Colonic mucosa (tissue), 4 donors: ENCODE results near the gene TMEM271. TPM values are rescaled to one million over a fixed set of nuclear protein-coding genes. Genes with fewer than 3 reads are reported as not detected.

Source experiments
- DNase-seq: peaks from one replicate; pipeline ENCODE4 v3.0.0-alpha.2; 2020
- H3K27ac ChIP-seq: fragments of 200-600 bp; one replicate; pipeline ENCODE4 v1.8.0; 2021
- H3K27me3 ChIP-seq: fragments of 200-600 bp; one replicate; pipeline ENCODE4 v1.8.0; 2021
- H3K36me3 ChIP-seq: fragments of 200-600 bp; one replicate; pipeline ENCODE4 v1.8.0; 2021
- H3K4me1 ChIP-seq: fragments of 200-600 bp; one replicate; pipeline ENCODE4 v1.8.0; 2021; ENCODE audit warnings: mild to moderate bottlenecking
- H3K4me3 ChIP-seq: fragments of 200-600 bp; one replicate; pipeline ENCODE4 v1.8.0; 2021
- H3K9ac ChIP-seq, 2 donors: one replicate each; pipeline ENCODE4 v1.7.0; 2013; ENCODE audit warnings: control low read depth in 2 of 2, low read depth in 2 of 2, low read length in 2 of 2
- H3K9me3 ChIP-seq: fragments of 200-600 bp; one replicate; pipeline ENCODE4 v1.8.0; 2021
- intact Hi-C: fragments of 100-400 bp; cut with DNase I; formaldehyde crosslinking; loops from one replicate; pipeline ENCODE4 v1.14.1; 2022
- total RNA-seq, 2 donors: library from RNA; stranded (reverse); fragmentation: NEBNext Ultra II Directional in 1 of 2; extraction: Animal tissue kit (Norgen Biotek cat#: 25700) in 1 of 2; gene quantifications; one replicate each; pipeline ENCODE4 v1.2.1, GENCODE V29; 2021
- TF ChIP-seq, protein P1 (sequence below): fragments of 200-600 bp; IDR thresholded peaks from one replicate; pipeline ENCODE4 v1.8.0; 2022; ENCODE audit warnings: antibody characterized with exemption, mild to moderate bottlenecking
- donor health status: healthy.
- donor health status: DM: no; HTN: no; CAD: no.
- donor health status: DM: no; HTN: no; CAD: no.

The TMEM271 gene
- total RNA-seq, 2 donors from 2014 or later = not detected

DNA sequence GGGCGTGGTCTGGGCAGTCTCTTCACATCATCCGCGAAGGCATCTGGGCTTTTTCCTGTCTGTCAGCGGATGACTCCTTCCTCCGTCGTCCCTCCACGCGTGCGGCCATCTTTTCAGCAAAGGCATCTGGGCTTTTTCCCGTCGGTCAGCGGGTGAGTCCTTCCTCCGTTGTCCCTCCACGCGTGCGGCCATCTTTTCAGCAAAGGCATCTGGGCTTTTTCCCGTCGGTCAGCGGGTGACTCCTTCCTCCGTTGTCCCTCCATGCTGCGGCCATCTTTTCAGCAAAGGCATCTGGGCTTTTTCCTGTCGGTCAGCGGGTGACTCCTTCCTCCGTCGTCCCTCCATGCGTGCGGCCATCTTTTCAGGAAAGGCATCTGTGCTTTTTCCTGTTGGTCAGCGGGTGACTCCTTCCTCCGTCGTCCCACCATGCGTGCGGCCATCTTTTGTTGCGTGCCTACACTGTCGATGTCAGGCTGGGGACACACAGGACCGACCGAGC is 12.3 kb upstream of the TMEM271 start:
- Histone ChIP-seq H3K4me3 (no peak overlapping the region), H3K9ac (no peak overlapping the region), H3K9me3 (no peaks in the 10 kb centered on the region), H3K27me3 (no peaks in the 10 kb centered on the region), H3K27ac (no peak overlapping the region), H3K4me1 (no peaks in the 10 kb centered on the region), H3K36me3 (no peaks in the 10 kb centered on the region)
- intact Hi-C loops = no loop called here
- TF ChIP-seq, protein P1, sequence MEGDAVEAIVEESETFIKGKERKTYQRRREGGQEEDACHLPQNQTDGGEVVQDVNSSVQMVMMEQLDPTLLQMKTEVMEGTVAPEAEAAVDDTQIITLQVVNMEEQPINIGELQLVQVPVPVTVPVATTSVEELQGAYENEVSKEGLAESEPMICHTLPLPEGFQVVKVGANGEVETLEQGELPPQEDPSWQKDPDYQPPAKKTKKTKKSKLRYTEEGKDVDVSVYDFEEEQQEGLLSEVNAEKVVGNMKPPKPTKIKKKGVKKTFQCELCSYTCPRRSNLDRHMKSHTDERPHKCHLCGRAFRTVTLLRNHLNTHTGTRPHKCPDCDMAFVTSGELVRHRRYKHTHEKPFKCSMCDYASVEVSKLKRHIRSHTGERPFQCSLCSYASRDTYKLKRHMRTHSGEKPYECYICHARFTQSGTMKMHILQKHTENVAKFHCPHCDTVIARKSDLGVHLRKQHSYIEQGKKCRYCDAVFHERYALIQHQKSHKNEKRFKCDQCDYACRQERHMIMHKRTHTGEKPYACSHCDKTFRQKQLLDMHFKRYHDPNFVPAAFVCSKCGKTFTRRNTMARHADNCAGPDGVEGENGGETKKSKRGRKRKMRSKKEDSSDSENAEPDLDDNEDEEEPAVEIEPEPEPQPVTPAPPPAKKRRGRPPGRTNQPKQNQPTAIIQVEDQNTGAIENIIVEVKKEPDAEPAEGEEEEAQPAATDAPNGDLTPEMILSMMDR = no peak
- no peak for DNase-seq

- H3K27ac ChIP-seq = no peak overlapping the region
- H3K4me3 ChIP-seq = no peak overlapping the region
- H3K9me3 ChIP-seq = no peaks in the 10 kb centered on the region
- H3K9ac ChIP-seq = no peak overlapping the region
- H3K36me3 ChIP-seq = no peaks in the 10 kb centered on the region
- H3K27me3 ChIP-seq = peaks cover 4% of the 10 kb centered on the region
- DNase-seq = no peak
- H3K4me1 ChIP-seq = no peaks in the 10 kb centered on the region
- intact Hi-C loops = no loop called here
- TF ChIP-seq, protein P1 = no peak
Observed at GRCh38 chr4:587671-588350, 11.7 kb upstream of the TMEM271 start.

DNA sequence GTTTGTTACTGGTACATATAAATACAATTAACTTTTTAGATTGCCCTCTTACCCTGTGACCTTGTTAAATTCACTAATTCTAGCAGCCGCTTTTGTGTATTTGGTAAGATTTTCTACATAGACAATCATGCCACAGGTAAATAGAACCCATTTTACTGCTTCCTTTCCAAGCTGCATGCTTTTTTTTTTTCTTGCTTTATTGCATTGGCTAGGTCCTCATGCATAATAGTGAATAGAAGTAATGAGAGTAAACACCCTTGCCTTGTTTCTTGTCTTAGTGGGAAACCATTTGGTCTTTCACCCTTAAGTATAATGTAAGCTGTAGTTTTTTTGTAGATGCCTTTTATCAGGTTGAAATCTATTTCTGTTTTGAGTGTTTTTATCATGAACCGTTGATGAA is 7.7 kb upstream of the TMEM271 start:
- H3K27me3 ChIP-seq = peaks cover 10% of the 10 kb centered on the region
- no peak overlapping the region for H3K4me3 ChIP-seq
- H3K36me3 ChIP-seq = no peaks in the 10 kb centered on the region
- intact Hi-C loops = no loop called here
- H3K27ac ChIP-seq = no peak overlapping the region
- DNase-seq = no peak
- no peak overlapping the region for H3K9ac ChIP-seq
- no peaks in the 10 kb centered on the region for H3K9me3 ChIP-seq
- no peaks in the 10 kb centered on the region for H3K4me1 ChIP-seq
- TF ChIP-seq, protein P1 = no peak

- no peak overlapping the region for H3K4me3 ChIP-seq
- peaks cover 28% of the 10 kb centered on the region for H3K27me3 ChIP-seq
- intact Hi-C loops = no loop called here
- TF ChIP-seq, protein P1 = no peak
- DNase-seq = no peak
- no peaks in the 10 kb centered on the region for H3K36me3 ChIP-seq
- no peak overlapping the region for H3K27ac ChIP-seq
- no peaks in the 10 kb centered on the region for H3K4me1 ChIP-seq
- no peaks in the 10 kb centered on the region for H3K9me3 ChIP-seq
- no peak overlapping the region for H3K9ac ChIP-seq
Observed at GRCh38 chr4:581753-582361, 5.8 kb upstream of the TMEM271 start.

- intact Hi-C loops = no loop called here
- H3K4me1 ChIP-seq = no peaks in the 10 kb centered on the region
- no peak overlapping the region for H3K4me3 ChIP-seq
- no peak overlapping the region for H3K9ac ChIP-seq
- TF ChIP-seq, protein P1 = no peak
- no peak overlapping the region for H3K27ac ChIP-seq
- no peak for DNase-seq
- H3K9me3 ChIP-seq = no peaks in the 10 kb centered on the region
- H3K27me3 ChIP-seq = peaks cover 28% of the 10 kb centered on the region
- no peaks in the 10 kb centered on the region for H3K36me3 ChIP-seq
Observed at GRCh38 chr4:581181-581580, 5.1 kb upstream of the TMEM271 start.
